ENCODE results near the gene MTSS2.
"Not testable (repeated sequence)": the region's sequence is repeated elsewhere in the genome, so short reads cannot be mapped to it uniquely, and the experiment has no call there.

The MTSS2 gene

DNA sequence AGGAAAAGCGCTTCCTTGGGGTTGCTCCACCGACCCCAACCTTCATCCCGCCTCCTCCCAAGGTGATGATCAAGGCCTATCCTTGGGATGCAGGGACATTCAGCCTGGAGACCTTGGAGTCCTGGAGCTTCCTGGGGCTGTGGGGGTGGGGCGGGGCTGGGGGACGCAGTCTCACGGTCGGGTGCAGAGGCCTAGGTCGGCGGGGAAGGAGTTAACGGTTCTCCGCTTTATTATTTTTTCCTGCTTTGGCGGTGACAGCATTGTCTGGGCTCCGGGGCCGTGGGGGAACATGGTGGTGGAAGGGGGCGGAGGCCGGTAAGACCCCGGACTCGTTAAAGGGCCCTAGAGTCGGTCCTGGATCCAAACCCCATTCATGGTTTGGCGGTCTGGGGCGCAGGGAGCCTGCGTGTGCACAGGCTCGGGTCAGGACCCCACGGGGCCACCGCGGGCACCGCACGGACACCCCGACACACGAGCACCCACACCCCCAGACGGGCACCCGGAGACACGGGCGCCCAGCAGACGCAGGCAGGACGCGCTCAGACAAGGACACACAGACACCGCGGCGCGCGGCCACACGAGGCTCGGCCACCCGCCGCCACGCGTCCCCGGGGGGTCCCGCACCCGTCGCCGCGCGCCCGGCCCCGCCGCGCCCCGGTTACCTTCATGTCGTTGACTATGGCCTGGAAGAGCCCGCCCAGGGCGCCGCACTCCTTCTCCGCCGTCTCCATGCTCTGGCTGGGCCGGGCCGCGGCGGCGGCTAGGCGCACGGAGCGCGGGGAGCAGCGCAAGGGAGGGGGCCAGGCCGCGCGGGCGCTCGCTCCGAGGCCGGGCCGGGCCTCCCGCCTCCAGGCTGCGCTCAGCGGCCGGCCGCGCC is 554 bp downstream of the MTSS2 start:
- DNase-seq, result no peak

DNA sequence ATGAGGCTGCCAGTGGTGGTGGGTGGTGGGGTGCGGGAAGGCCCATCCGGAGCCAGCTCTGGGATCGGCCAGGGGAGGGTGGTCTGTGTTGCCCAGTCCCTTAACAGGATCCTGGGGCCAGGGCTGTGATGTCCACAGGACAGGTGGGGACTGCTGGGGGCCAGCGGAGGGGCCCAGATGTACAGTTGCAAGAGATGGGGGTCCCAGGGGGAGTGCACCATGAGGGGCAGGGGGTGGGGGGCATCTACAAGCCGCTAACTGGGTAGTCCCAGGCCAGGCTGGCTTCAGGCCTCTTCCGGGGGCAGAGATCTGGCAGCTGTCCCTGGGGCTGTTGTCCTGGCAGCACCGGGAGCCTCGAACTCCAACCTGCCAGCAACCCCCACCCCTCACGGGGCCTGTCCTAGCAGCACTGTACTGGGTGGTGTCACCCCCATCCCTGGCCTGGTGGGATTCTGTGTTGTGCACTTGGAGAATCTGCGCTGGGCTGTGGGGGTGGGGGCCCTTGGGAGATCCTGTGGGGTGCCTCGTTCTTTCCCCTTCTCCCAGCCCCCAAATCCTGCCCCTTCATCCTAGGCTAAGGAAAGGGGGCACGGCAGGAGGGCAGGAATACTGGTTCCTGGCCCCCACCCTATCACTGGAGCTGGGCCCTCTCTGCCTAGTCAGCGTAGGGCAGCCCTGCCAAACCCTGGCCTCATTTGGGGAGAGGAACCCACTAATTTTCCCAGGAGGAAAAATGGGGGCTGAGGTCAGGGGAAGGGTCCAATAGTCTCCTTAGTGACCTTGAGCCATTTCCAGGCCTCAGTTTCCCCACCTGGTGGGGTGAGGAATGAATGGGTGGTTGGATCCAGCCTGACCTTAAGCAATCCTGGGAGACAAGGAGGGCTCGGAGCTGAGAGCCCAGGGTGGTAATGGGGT is 1.4 kb downstream of the MTSS2 start:
- no peak for DNase-seq

DNA sequence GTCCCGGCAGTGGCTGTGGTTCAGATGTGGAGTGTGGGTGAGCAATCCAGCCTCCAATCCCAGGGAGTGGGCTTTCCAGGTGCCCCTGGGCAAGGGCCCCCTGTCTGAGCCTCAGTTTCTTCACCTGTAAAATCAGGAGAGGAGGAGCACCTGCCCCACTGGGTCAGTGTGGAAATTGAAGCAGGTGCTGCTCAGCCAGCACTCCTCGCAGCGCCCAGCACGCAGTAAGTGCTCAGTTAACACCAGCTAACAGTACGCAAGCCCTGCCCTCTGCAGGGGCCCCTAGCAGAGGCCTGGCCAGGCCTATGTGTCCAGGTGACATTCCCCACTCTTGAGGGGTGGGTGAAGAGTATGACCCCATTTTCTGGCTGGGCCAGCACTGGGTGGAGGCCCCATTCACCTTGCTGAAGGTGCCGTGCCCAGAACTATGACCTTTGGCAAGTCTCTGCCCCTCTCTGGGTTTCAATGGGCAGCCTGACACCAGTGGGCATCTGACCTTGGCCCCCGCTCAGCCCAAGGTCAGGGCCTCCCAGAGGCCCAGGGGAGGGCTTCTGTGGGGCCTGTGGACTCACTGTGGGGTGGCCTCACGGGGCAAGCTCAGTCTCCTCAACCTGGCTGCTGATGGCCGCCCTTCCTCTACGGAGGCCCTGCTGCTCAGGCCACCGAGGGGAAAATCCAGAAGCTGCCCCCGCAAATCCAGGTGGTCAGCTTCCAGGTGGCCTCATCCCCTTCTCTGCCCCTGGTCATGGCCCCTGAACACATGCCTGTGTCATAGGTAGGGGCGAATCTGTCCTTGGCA is 2.5 kb downstream of the MTSS2 start:
- no peak for DNase-seq

DNA sequence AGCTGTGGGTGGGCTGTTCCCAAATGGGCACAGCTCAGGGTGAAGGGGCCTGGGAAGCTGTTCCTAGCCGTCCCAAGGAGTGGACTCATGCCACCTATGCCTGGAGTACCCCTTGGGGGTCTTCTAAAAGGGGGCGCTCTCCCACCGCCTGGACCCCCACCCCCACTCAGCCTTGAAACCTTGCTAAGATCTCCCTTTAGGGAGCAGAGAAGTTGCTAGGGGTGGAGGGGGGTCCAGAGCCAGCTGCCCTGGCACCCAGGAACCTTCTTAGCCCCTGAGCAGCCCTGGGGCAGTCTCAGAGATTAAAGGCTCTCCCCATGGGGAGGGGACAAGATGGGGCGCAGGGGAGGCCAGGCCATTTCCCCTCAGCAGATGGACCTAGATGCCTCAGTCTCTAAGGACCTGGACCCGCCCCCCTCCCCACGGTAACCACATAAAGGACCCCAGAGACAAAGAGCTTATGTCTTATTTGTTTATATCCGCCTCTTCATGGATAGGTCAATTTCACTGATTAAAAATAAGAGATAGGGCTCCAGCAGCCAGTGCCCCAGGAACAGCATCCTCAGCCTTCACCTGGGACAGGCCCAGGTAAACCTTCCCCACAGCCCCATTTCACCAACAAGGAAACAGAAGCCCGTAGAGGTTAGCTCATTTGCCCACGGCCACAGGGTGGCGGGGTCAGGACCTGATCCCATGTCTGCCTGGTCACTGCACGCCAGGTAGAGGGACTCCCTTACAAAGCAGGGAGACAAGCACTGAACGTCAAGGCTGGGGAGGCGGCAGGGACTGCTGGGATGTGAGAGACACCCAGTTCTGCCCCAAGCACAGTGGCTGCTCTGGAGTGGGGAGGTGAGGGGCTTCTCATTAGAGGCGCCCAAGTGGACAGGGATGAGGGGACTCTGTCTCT is 3.4 kb downstream of the MTSS2 start:
- DNase-seq, result no peak

DNA sequence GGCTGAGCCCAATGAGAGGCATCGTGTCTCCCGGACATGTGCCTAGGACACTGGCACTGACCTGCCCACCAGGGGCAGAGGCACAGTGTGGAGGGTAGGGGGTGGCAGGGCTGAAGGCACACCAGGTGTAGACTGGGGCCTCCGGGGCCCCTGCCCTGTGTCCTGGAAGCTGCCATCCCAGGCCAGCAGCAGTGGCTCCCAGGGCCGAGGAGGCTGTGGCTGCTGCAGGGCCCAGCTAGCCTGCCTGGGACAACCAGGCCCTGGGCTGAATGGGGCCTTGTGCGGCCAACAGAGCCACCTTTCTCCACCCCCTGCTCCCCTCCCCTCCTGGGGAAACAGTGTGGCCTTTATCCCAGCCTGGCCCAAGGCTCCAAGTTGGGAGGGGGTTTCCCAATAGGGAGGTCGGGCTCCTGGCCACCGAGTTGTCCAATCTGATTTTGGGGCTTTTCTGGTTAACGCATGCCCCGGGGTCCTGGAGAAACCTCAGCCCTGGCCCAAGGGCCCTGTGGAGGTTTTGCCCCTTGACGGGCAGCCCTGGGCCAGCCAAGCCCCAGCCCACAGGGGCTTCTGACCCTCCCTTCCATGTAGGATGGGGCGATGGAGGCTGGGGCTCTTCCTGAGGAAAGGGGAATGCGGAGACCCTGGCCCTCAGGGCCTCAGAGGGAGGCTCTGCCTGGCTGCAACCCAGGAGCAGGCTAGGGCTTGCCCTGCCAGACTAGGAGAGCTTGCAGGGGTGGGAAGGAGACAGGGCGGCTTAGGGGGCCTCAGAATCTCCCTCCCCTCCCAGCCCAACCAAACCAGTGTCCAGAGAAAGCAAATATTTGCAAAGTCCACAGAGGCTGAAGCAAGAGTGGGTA is 4.2 kb downstream of the MTSS2 start:
- no peak for DNase-seq

DNA sequence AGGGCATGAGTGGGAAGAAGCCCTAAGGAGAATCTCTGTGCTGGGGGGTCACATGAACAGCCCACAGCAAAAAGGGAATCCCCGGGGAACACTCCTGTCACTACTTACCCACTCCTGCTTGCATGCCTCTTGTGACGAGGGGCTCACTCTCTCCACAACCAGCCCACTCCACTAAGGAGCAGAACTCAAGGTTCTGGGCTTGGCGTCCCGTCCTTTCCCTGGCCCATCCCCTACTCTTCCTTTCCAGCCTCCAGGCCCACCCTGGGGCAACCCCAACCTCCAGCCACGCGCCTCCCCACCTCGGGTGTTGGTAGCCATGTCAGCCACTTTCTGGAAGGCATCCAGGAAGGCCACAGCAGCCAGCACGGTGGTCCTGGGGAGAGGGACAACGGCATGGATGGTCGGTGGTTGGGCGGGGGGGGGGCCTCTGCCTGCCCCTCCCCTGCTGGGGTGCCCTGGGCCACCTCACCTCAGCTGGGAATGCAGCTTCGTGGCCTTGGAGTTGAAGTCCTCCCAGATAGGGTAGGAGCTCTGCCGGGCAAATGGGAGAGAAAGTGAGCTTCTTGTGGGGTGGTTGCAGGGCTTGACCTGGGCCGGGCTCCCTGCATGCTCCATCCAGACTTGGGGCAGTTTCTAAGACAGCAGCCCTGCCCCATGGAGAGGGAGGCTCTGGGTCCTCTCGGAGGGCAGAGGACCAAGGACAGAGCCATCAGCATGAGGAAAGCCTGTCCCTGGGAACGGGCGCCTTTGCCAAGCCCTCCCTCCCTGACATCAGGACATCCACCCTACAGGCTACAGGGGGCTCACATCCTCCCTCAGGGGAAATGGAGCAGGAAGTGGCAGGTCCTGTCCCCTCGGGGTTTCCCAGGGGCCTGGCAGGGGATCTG is 5.1 kb downstream of the MTSS2 start:
- DNase-seq, result no peak

DNA sequence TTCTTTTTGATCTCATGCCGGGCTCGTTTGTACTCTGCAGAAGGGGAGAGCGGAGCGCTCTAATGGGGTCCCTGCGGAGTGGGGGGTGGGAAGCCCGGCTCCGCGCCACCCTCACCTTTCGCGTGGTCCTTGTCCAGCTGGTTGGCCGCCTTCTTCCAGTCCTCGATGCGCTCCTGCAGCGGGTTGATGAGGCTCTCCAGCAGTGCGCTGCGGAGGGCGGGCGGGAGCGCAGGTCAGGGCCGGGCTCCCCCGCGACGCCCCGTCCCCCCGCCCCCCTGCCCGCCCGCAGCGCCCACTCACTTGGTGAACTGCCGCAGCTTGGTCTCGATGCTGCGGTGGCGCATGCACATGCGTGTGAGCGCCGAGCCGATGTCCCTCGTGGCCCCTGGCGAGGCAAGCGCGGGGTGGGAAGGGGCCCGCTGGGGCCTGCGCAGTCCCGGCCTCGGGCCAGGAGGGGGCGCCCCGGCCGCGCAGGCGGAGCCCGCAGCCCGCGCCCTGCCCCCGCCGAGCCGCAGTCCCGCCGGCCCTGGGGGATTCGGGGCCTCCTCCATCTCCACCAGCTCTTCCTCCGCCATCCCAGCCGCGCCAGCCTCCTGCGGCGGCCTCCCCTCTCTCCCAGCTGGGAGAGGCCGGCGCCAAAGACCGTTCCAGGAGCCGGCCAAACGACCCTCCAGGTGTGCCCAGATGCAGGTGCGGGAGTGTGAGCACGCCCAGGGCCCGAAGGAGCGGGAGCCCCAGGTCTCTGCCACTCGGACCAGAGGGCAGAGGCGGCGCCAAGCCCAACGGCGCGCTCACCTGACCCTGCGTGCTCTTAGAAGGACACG is 6.0 kb downstream of the MTSS2 start:
- DNase-seq, result no peak

DNA sequence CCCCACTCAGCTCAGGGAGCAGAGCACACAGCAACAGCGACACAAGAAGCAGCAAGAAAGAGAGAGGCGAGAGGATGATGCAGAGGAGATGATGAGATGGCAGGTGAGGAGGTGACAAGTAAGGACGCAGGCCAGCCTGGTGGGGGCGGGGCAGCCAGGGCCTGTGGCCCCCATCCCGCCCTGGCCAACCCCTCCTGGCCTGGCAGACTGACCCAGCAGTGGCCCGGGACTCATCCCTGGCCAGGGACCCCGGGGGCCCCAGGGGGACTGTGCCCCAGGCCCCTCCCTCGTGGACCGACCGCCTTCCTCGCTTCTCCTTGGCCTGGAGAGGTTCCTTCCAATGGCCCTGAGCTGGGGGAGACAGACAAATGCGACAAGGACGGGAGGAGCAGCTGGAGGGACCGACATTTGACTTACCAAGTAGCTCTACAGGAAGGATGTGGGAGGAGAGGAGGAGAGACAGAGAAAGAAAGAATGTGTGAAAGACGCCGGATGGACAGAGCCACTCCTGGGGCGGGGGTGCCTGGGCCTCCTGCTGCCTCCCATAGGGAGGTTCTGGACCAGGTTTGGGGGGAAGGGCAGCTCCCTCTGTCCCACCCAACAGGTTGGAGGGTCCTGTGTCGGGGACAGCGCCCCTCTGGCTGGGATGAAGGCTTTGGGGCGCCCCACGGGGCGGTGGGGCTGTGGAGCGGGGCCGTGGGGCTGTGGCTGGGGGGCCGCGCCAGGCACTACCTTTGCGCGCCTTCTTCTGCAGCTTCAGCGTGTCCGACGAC is 6.8 kb downstream of the MTSS2 start:
- no peak for DNase-seq

DNA sequence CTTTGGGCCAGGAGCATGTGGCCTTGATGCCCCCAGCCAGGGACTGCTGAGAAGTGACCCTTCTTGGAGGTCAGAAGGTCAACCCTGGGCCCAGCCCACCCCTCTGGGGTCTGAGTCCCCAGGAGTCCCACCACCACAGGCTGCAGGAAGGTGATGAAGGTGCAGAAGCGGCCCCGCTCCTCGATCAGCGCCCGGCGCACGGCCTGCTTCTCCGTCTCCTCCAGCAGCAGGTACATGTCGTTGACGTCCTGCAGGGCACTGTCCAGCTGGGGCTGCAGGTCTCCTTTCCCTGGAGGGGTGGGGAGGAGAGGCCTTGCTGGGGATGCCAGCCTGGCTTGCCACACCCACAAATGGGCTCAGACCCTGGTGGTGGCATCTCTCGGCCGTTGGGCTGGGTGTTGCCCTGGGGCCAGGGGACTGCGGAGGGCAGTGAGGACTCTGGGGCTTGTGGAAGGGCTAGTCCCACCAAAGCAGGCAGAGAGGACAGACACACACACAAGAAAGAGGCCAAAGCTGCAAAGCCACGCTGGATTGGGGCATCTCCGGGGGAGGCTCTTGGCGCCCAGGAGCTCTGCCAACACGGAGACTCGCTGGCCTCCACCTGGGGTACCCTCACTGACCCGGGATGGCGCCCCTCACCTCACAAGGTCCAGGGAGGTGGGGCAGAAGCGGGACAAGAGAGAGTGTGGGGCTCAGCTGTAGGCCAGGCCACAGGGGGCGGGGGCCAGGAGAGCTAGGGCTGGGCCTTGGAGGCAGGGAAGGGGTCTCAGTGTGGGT is 7.5 kb downstream of the MTSS2 start:
- DNase-seq, result no peak

DNA sequence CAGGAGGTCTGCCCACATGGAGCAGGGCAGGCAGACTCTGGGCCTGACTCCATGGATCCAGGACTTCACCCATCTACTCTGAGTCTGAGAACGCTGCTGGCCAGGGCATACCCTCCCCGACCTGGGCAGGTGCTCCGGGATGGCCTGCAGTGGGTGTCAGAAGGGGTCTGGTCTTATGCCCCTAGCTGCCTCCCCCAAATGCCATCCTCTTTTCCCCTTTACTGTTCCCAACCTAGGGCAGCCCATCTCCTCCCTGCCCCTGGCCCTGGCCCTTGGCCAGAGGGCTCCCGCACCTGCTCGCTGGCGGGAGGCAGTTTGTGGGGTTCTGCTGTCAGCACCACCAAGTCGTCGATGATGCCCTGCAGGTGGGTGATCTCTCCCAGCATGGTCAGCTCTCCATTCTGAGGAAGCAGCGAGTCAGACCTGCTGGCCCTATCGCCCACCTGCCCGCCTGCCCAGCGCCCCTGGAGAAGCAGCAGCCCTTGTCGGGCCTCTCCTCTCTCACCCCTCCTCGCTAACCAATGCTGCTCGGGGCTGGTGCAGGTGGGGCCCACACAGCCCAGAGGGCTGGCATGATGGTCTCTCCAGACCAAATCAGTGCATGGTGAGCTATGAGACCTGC is 8.2 kb downstream of the MTSS2 start:
- DNase-seq, result no peak

DNA sequence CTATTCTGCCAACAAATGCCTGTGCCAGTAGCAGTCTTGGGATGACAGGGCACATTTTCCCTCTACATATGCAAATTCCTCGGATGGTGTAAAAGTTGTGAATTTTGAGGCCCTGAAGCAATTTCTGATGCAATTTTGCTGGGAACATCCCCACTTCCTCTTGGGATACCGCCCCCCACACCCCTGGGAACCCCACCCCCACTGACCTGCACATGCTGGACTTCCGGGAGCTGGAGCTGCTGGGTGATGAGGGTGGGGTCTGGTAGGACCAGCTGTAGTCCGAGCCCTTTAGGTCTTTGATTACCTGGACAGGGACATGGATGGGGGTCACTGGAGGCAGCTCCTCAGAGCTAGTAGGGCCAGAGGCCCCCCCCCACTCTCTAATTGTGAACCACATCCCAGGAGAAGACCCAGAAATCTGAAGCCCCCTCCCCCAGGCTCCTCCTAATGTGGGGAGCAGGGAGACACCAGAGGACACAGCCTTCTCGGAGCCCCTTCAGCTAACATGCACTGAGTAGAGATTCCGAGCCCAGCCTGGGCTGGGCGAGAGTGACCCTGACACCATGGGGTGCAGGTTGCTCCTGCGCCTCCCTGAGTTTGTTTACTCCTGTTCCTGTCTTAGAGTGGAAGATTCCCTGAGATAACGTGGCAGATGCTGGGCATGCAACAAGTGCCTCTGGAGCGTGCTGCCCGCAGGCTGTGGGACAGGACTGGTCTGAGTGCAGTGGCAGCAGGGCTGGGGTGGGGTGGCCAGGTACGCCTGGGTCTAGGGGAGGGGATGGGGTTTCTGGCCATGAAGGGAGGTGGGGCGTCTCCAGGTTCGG is 9.0 kb downstream of the MTSS2 start:
- DNase-seq, result no peak

DNA sequence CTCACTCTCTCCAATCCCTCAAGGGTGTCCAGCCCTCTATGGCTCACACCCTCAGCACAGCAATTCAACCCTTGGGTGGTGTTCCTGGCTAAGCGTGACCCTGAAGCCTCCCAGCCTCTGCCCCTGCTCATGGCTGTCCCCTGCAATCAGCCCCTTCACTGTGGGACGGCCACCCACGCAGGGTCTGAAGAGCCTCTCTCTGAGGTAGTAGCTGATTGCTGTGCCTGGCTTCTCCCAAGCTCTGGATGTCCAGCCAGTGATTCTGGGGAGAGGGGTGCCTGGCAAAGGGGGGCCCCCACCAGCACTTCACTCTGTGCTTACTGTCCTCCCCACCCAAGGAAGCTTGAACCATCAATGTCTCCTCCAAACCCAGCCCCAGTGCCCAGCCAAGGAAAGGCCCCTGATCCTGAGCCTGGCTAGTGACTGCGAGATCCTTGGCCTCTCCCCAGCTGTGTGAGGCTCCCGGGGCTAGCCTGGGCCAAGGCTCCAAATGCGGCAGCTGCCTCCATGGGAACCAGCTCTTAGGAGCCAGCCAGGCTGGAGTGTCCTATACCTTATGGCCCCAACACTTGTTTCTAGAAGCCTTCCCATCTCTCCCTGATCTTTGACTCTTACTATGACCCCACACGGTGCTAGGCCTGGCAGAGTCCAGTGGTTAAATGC is 9.9 kb downstream of the MTSS2 start:
- no peak for DNase-seq

DNA sequence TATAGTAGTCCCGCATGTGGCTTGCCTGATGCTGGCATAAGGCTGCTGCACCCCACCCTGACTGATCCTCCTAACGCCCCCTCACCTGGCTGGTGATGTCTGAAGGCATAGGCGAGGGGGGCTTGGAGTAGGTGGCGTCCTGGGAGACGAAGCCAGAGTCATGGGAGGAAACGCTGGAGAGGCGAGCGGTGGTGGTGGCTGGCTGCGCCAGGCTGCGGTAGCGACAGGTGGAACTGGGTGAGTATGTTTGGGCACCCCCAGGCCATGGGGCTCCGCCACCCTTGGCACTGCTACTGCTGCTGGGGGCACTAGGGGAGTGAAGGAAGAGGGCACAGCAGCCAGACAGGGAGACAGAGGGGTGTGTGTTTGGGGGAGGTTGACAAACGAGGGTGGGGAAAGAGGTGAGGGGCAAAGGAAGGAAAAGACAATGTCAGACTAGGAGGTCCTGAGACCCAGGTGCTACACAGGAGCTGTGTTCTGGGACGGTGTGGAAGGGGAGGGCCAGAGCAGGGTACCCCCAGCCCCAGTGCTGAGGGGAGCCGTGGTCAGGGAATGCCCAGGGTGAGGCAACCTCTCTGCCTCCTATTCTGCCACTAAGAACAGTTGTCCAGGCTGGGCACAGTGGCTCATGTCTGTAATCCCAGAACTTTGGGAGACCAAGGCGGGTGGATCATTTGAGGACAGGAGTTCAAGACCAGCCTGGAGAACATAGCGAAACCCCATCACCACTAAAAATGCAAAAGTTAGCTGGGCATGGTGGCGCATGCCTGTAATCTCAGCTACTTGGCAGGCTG is 11.4 kb downstream of the MTSS2 start:
- DNase-seq, result no peak

DNA sequence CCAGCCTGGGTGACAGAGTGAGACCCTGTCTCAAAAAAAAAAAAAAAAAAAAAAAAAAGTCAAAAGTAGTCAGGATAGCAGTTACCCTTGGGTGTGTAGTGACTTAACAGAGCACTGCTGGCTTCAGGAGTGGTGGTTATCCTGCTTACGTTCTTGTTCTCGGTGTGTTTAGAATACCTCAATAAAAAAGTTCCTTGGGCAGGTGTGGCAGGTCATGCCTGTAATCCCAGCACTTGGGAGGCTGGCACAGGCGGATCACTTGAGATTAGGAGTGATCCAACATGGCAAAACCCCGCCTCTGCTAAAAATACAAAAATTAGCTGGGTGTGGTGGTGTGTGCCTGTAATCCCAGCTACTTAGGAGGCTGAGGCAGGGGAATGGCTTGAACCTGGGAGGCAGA is 14.9 kb downstream of the MTSS2 start:
- DNase-seq, result not testable (repeated sequence)

DNA sequence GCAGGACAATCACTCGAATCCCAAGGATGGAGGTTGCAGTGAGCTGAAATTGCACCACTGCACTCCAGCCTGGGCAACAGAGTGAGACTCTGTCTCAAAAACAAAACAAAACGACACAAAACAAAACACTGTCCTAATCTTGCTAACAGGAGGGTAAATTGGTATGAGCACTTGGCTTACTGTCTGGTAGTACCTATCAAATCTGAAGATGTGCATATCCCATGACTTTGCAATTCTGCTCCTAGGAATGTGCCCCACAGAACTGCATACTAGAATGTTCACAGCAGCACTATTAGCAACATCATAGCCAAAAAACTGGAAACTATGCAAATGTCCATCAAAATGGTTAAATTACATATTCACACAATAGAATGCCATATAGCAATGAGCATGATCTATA is 15.7 kb downstream of the MTSS2 start:
- DNase-seq, result no peak
